Measurements from ENCODE around the gene CA10.

CA10 gene

DNA sequence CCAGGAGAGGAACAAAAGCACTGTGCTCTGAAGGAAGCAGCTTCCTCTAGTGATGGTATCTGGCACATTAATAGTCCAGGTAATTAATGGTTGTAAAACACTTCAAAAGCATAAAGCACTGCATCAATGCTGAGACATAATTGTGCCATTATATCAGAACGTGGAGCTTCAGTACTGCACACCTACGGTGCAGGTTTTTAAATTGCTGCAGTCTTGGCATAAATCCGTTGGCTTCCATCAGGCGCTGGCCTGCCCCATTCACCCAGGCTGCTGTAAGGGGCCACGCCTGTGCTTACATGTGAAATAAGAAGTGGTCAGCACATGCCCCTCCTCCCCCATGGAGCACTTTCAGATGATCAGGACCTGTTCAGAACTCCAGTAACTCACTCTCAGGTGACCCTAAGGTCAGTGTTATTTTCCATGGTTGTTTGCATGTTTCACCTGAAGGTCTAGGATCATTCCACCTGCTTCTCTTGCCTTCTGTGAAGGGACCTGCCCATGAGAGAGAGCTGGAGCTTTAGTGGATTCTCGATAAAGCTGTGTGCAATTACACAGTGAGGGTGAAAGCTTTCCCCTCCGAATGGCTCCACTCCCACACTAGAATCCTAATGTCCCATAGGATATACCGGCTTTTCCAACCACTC lies 345.3 kb downstream of the CA10 start:
- TF ChIP-seq CTCF (IDR thresholded peaks at IDR 0.05; ENCODE audit: borderline replicate concordance, control extremely low read depth, extremely low read depth, insufficient read depth, missing control alignments) = no peak
- in situ Hi-C loops (cut with MboI; ENCODE audit: low sequenced_read_pairs, unreplicated experiment) = no loop called here
- no peak for DNase-seq (ENCODE audit: low spot score)

DNA sequence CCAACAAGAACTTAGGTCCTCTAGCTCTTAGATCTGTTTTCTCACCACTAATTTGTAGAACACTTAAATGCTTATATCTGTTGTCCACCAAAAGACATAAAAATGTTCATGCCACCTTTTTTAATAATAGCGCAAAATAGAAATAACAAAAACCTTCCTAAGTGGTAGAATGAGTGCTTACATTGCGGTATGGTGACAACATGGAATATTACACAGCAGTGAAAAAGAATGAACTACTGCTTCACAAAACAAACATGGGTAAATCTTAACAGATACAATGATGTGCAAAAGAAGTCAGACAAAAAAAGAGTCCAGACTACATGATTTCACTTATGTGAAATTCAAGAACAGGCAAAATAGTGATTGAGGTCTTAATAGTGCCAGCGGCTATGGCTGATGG lies 351.1 kb downstream of the CA10 start:
- TF ChIP-seq CTCF (IDR thresholded peaks at IDR 0.05; ENCODE audit: borderline replicate concordance, control extremely low read depth, extremely low read depth, insufficient read depth, missing control alignments) = no peak
- no peak for DNase-seq (ENCODE audit: low spot score)
- in situ Hi-C loops (cut with MboI; ENCODE audit: low sequenced_read_pairs, unreplicated experiment) = no loop called here

DNA sequence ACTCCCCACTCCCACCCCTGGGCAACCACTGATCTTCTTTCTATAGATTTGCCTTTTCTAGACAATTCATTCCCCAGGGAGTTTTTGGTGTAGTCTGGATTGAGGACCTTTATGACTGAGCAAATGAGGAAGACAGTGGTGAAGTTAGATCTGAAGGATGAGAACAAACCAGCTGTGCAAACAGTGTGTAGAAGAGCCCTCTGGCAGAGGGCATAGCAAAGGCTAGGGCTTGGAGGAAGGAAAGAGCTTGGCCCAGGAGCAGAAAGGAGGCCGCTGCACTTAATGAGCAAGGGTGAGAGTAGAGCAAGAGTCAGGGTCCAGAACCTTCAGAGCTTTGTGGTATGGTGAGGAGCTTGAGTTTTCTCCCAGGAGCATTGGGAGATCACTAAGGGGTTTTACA lies 352.7 kb downstream of the CA10 start:
- in situ Hi-C loops (cut with MboI; ENCODE audit: low sequenced_read_pairs, unreplicated experiment) = no loop called here
- DNase-seq (ENCODE audit: low spot score) = no peak
- TF ChIP-seq CTCF (IDR thresholded peaks at IDR 0.05; ENCODE audit: borderline replicate concordance, control extremely low read depth, extremely low read depth, insufficient read depth, missing control alignments) = no peak

DNA sequence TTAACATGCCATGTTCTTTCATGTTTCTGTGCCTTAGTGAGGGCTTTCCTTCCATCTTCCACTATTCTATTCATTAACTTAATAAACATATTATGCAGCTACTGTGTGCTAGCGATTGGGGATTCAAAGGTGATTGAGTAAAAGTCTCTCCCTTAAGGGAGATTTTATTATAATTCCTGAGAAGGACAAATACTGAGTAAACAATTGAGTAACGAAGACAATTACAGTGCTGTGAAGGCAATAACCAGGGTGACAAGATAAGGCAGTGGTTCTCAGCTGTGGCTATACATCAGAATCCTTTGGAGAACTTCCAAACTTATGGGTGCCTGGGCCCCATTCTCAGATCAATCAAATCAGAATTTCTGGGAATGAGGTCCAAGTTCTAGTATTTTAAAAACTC lies 353.3 kb downstream of the CA10 start:
- DNase-seq (ENCODE audit: low spot score) = no peak
- TF ChIP-seq CTCF (IDR thresholded peaks at IDR 0.05; ENCODE audit: borderline replicate concordance, control extremely low read depth, extremely low read depth, insufficient read depth, missing control alignments) = no peak
- in situ Hi-C loops (cut with MboI; ENCODE audit: low sequenced_read_pairs, unreplicated experiment) = no loop called here

DNA sequence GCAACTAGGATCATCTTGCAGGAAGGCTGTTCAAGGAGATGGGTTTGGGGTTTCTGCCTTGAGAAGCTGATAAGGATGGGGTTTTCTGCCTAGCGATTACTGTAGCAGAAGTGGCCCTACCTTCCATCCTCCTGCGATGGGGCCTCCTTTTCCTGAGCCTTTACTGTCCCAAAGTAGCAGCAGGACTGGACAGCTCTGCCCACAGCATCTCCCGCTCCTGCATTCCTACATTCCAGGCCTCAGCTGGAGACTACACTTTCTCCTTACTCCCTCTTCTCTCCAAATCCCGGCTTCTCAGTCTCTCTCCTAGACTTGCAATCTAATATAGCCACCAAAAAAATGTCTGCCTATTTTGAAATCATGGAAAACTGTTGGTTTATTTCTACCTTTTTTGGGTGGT lies 355.4 kb downstream of the CA10 start:
- in situ Hi-C loops (cut with MboI; ENCODE audit: low sequenced_read_pairs, unreplicated experiment) = no loop called here
- no peak for DNase-seq (ENCODE audit: low spot score)
- TF ChIP-seq CTCF (IDR thresholded peaks at IDR 0.05; ENCODE audit: borderline replicate concordance, control extremely low read depth, extremely low read depth, insufficient read depth, missing control alignments) = no peak

DNA sequence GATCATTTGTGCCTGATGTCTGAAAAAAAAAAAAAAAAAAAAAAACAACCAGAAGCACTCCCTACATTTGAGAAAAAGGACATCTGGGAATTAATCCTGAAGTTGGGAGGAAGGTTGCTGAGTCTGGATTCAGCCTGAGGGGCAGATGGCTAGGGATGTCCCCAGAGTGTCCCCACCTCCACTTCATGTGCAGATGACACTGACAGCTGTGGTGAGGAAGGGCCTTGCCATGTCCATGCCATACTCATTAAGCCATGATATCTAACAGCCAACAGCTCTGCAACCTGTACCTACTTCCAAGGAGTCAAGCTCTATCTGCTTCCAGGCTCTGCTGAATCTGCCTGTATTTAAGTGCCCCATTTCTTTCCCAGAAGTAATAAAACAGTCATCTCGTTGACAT lies 356.0 kb downstream of the CA10 start:
- TF ChIP-seq CTCF (IDR thresholded peaks at IDR 0.05; ENCODE audit: borderline replicate concordance, control extremely low read depth, extremely low read depth, insufficient read depth, missing control alignments) = no peak
- DNase-seq (ENCODE audit: low spot score) = no peak
- in situ Hi-C loops (cut with MboI; ENCODE audit: low sequenced_read_pairs, unreplicated experiment) = no loop called here
